Spleen (tissue), 11 donors: ENCODE measurements around the gene TMEM117. TPM values are rescaled to one million over a fixed set of nuclear protein-coding genes. Genes with fewer than 3 reads are reported as not detected.

ENCODE experiments used
- DNase-seq: peaks from one replicate; pipeline ENCODE4 v3.0.0-alpha.2; 2020
- H3K27ac ChIP-seq, 8 donors: fragments of 200-600 bp; sonication (generic) in 7 of 8; 1 replicate in 4 of 8; 2 replicates in 4 of 8; pipeline versions ENCODE4 v1.5.0 to v1.8.0; 2016 to 2021; ENCODE audit warnings: inconsistent platforms in 4 of 8, mild to moderate bottlenecking in 4 of 8, moderate library complexity in 1 of 8
- H3K27me3 ChIP-seq, 7 donors: fragments of 200-600 bp; sonication (generic) in 6 of 7; replicated peaks in 1 of 7; 1 replicate in 4 of 7; 2 replicates in 3 of 7; pipeline versions ENCODE4 v1.5.0 to v1.8.0; 2016 to 2021; ENCODE audit warnings: inconsistent platforms in 3 of 7, mild to moderate bottlenecking in 1 of 7
- H3K36me3 ChIP-seq, 6 donors: fragments of 200-600 bp; sonication (generic) in 5 of 6; 1 replicate in 4 of 6; 2 replicates in 2 of 6; pipeline versions ENCODE4 v1.5.0 to v1.8.0; 2016 to 2021; ENCODE audit warnings: inconsistent platforms in 2 of 6
- H3K4me1 ChIP-seq, 6 donors: fragments of 200-600 bp; sonication (generic) in 5 of 6; 1 replicate in 3 of 6; 2 replicates in 3 of 6; pipeline versions ENCODE4 v1.5.0 to v1.8.0; 2016 to 2021; ENCODE audit warnings: inconsistent platforms in 3 of 6
- H3K4me3 ChIP-seq, 8 donors: fragments of 200-600 bp; sonication (generic) in 7 of 8; 1 replicate in 4 of 8; 2 replicates in 4 of 8; pipeline versions ENCODE4 v1.5.0 to v1.8.0; 2016 to 2021; ENCODE audit warnings: inconsistent platforms in 4 of 8, mild to moderate bottlenecking in 4 of 8, moderate library complexity in 2 of 8
- H3K9me3 ChIP-seq, 8 donors: fragments of 200-600 bp; sonication (generic) in 7 of 8; 1 replicate in 4 of 8; 2 replicates in 4 of 8; pipeline versions ENCODE4 v1.5.0 to v1.8.0; 2016 to 2021; ENCODE audit warnings: inconsistent platforms in 4 of 8
- POLR2A ChIP-seq, 3 donors: fragments of 450-650 bp; IDR thresholded peaks; one replicate each; pipeline ENCODE4 v1.5.1; 2017; ENCODE audit warnings: antibody characterized with exemption in 3 of 3, mild to moderate bottlenecking in 1 of 3
- POLR2AphosphoS5 ChIP-seq, 3 donors: sonication (generic); formaldehyde crosslinking; IDR thresholded peaks; one replicate each; pipeline ENCODE4 v1.5.1; 2017; ENCODE audit warnings: antibody characterized with exemption in 3 of 3
- WGBS, 5 donors: extraction: QIAGEN DNeasy Blood & Tissue Kit in 3 of 5; methylation state at CpG; one replicate each; pipeline versions ENCODE4 v1.1.5 to v1.1.7; 2013 to 2018; 5-methylcytosine and 5-hydroxymethylcytosine counted together
- intact Hi-C: fragments of 100-400 bp; cut with DNase I; formaldehyde crosslinking; loops from one replicate; pipeline ENCODE4 v1.15.0; 2023; ENCODE audit warnings: low total_unique reads
- polyA plus RNA-seq, 3 donors: library from polyadenylated mRNA; stranded (reverse); fragments of 200-250 nt; gene quantifications; one replicate each; pipeline ENCODE4 v1.2.1, GENCODE V29; 2013
- total RNA-seq, 7 donors: library from RNA; depleted of rRNA in 3 of 7; stranded (reverse); fragments of >200 nt in 3 of 7; fragmentation: NEBNext Ultra II Directional in 4 of 7; extraction: Animal tissue kit (Norgen Biotek cat#: 25700) in 4 of 7; gene quantifications; one replicate each; pipeline versions ENCODE4 v1.1.0 to v1.2.1, GENCODE V29; 2016 to 2021
- TF ChIP-seq, protein P1 (sequence below), 11 experiments: fragments of 200-600 bp in 7 of 11; fragments of 450-650 bp in 4 of 11; sonication (generic) in 4 of 11; IDR thresholded peaks in 8 of 11; conservative IDR thresholded peaks in 3 of 11; 1 replicate in 7 of 11; 2 replicates in 4 of 11; pipeline versions ENCODE4 v1.4.0 to v1.8.0; 2016 to 2021; ENCODE audit warnings: antibody characterized with exemption in 11 of 11, inconsistent platforms in 4 of 11, mild to moderate bottlenecking in 1 of 11
- donor health status: healthy with polysubstance abuse.
- donor health status: DM: no; HTN: no; CAD: no; lungs with moderate emphysema.
- donor health status: DM: no; HTN: no; CAD: no.
- donor health status: Bipolar disorder and iron deficiency.
- donor health status: healthy.
- donor health status: DM: no; HTN: no; CAD: no.
- donor health status: DM: yes; HTN: yes; CAD: no.

The TMEM117 gene
- total and polyA plus RNA-seq, 10 donors, result 1.7 to 24.5 (median 5.0) TPM

DNA sequence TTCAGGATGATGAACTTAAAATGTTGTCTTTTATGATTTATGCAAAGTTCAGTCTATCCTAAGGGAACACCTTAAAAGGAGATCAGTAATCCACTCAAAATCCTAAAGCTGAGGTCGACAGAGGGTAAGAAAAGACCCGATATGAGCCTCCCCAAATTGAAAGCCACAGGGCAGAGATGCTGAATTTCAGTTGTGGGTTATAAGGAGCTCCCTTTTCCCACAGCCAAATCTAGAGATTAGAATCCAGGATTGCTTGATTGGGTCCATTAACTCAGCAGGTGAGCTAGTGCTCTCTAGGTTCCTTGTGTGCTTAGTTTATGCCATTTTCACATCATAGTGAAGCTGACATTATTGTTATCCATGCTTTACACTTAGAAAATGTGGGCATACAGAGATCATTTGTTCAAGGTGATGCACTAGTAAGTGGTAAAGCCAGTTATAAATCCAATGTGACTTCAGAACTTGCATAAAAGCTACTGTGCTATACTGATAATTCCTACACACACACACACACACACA is 417.5 kb downstream of the TMEM117 start:
- intact Hi-C loops, result no loop called here
- peaks cover 0 to 20% (median 9%) of the 10 kb centered on the region in 8 donors for H3K9me3 ChIP-seq
- H3K27ac ChIP-seq, result no peak overlapping the region
- no peaks in the 10 kb centered on the region for H3K27me3 ChIP-seq
- WGBS, 5 donors, result 60 to 81% (median 67%) methylated on average over 2 of the region's 2 CpGs
- TF ChIP-seq POLR2A (IDR thresholded peaks at IDR 0.05), result no peak
- no peak for TF ChIP-seq POLR2AphosphoS5 (IDR thresholded peaks at IDR 0.05)
- TF ChIP-seq, protein P1, sequence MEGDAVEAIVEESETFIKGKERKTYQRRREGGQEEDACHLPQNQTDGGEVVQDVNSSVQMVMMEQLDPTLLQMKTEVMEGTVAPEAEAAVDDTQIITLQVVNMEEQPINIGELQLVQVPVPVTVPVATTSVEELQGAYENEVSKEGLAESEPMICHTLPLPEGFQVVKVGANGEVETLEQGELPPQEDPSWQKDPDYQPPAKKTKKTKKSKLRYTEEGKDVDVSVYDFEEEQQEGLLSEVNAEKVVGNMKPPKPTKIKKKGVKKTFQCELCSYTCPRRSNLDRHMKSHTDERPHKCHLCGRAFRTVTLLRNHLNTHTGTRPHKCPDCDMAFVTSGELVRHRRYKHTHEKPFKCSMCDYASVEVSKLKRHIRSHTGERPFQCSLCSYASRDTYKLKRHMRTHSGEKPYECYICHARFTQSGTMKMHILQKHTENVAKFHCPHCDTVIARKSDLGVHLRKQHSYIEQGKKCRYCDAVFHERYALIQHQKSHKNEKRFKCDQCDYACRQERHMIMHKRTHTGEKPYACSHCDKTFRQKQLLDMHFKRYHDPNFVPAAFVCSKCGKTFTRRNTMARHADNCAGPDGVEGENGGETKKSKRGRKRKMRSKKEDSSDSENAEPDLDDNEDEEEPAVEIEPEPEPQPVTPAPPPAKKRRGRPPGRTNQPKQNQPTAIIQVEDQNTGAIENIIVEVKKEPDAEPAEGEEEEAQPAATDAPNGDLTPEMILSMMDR (IDR thresholded peaks at IDR 0.05 in 8 of 11, conservative IDR thresholded peaks at IDR 0.05 in 3 of 11), result no peak
- no peak overlapping the region for H3K4me3 ChIP-seq
- H3K36me3 ChIP-seq, result no peaks in the 10 kb centered on the region
- no peak for DNase-seq
- H3K4me1 ChIP-seq, result no peaks in the 10 kb centered on the region

DNA sequence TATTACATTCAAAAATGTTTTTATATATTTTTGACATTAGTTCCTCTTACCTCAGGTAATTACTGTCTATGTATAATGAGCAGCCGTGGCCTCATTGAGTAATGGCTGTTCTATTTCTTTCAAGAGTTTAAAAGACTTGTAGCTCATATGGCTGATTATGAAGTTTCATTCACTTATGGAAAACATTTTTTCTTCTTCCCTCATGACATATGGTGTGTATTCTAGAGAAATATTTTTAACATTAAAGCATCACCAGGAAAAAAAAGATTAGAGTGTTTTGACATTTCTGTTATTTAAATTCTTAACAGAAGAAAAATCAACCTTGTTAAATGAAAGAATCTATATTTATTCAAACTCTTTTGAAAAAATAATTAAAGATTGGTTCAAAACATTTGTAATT is 422.4 kb downstream of the TMEM117 start:
- H3K9me3 ChIP-seq, result no peaks in the 10 kb centered on the region
- intact Hi-C loops, result no loop called here
- no peak overlapping the region for H3K27ac ChIP-seq
- H3K27me3 ChIP-seq, result no peaks in the 10 kb centered on the region
- H3K4me1 ChIP-seq, result no peaks in the 10 kb centered on the region
- no peaks in the 10 kb centered on the region for H3K36me3 ChIP-seq
- DNase-seq, result no peak
- no peak overlapping the region for H3K4me3 ChIP-seq
- TF ChIP-seq POLR2AphosphoS5 (IDR thresholded peaks at IDR 0.05) (no peak), POLR2A (IDR thresholded peaks at IDR 0.05) (no peak)
- TF ChIP-seq, protein P1 (IDR thresholded peaks at IDR 0.05 in 8 of 11, conservative IDR thresholded peaks at IDR 0.05 in 3 of 11), result no peak
- 74 to 90% (median 81%) methylated on average over 1 of the region's 1 CpG for WGBS, 5 donors

GRCh38 chr12:44259890-44260289 is 424.0 kb downstream of the TMEM117 start:
- H3K9me3 ChIP-seq, result no peaks in the 10 kb centered on the region
- no peak overlapping the region for H3K27ac ChIP-seq
- DNase-seq, result no peak
- H3K4me1 ChIP-seq, result no peaks in the 10 kb centered on the region
- TF ChIP-seq POLR2A (IDR thresholded peaks at IDR 0.05), result no peak
- TF ChIP-seq, protein P1 (IDR thresholded peaks at IDR 0.05 in 8 of 11, conservative IDR thresholded peaks at IDR 0.05 in 3 of 11), result no peak
- TF ChIP-seq POLR2AphosphoS5 (IDR thresholded peaks at IDR 0.05), result no peak
- H3K36me3 ChIP-seq, result no peaks in the 10 kb centered on the region
- intact Hi-C loops, result no loop called here
- 92 to 96% (median 94%) methylated on average over 6 of the region's 6 CpGs for WGBS, 5 donors
- no peaks in the 10 kb centered on the region for H3K27me3 ChIP-seq
- H3K4me3 ChIP-seq, result no peak overlapping the region

DNA sequence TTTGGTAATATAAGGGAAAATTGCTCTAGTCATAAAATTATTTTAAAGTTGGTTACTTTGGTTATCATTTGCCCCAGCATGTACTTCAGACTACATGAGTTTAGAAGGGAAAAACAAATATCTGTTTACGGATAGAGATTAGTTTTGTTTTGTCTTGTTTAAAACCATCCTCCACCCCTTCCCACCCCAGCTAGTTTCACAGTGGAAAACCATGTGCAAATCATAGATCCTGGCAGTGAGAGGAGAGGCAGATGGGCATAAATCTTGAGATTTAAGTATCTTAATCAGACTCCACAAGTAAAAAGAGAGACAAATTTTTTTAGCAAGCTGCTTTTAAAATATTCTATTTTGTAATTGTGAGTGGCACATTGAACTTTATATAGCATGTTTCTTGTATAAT is 424.7 kb downstream of the TMEM117 start:
- Histone ChIP-seq H3K27me3 (no peaks in the 10 kb centered on the region), H3K9me3 (no peaks in the 10 kb centered on the region), H3K4me1 (no peaks in the 10 kb centered on the region), H3K4me3 (no peak overlapping the region), H3K36me3 (no peaks in the 10 kb centered on the region), H3K27ac (no peak overlapping the region)
- WGBS, 5 donors, result 92 to 97% (median 94%) methylated on average over 1 of the region's 1 CpG
- DNase-seq, result no peak
- TF ChIP-seq, protein P1 (IDR thresholded peaks at IDR 0.05 in 8 of 11, conservative IDR thresholded peaks at IDR 0.05 in 3 of 11), result no peak
- TF ChIP-seq POLR2A (IDR thresholded peaks at IDR 0.05), result no peak
- TF ChIP-seq POLR2AphosphoS5 (IDR thresholded peaks at IDR 0.05), result no peak
- intact Hi-C loops, result no loop called here
